BLaER1 treated with 17β-estradiol and CSF1 and Interleukin-3, amounts not matched to agents 10 nM and 100 nM (cell line): ENCODE data around the gene DPF3.

Experiments used
- H3K27ac ChIP-seq, 11 experiments: shearing (Covaris generic); formaldehyde crosslinking; 2 replicates each; pipeline ENCODE4 v1.8.1; 2022
- H3K27me3 ChIP-seq, 11 experiments: shearing (Covaris generic); formaldehyde crosslinking; 2 replicates each; pipeline ENCODE4 v1.8.1; 2022
- H3K36me3 ChIP-seq, 11 experiments: shearing (Covaris generic); formaldehyde crosslinking; 2 replicates each; pipeline ENCODE4 v1.8.1; 2022
- H3K4me1 ChIP-seq, 10 experiments: shearing (Covaris generic); formaldehyde crosslinking; 2 replicates each; pipeline ENCODE4 v1.8.1; 2022
- H3K4me2 ChIP-seq, 11 experiments: shearing (Covaris generic); formaldehyde crosslinking; 2 replicates each; pipeline ENCODE4 v1.8.1; 2022
- H3K4me3 ChIP-seq, 10 experiments: shearing (Covaris generic); formaldehyde crosslinking; 2 replicates each; pipeline ENCODE4 v1.8.1; 2022
- H3K9ac ChIP-seq, 11 experiments: shearing (Covaris generic); formaldehyde crosslinking; 2 replicates each; pipeline ENCODE4 v1.8.1; 2022
- H3K9me3 ChIP-seq, 11 experiments: shearing (Covaris generic); formaldehyde crosslinking; replicated peaks in 1 of 11; 2 replicates each; pipeline ENCODE4 v1.8.1; 2022
- H4K20me1 ChIP-seq, 11 experiments: shearing (Covaris generic); formaldehyde crosslinking; 2 replicates each; pipeline ENCODE4 v1.8.1; 2022
- Cebpa-rat ChIP-seq, 11 experiments: shearing (Covaris generic); IDR thresholded peaks; 2 replicates each; pipeline ENCODE4 v1.8.1; 2022

Gene DPF3

GRCh38 chr14:72788972-72789728, 104.8 kb downstream of the DPF3 start:
- H3K9me3 ChIP-seq, result no peaks in the 10 kb centered on the region
- H3K4me2 ChIP-seq, result peak overlapping the region in 8 of 11 experiments; percentile 41 to 66 (median 48); a peak in 13 of 22 replicates
- no peak overlapping the region for H3K4me3 ChIP-seq
- H3K36me3 ChIP-seq, result no peaks in the 10 kb centered on the region
- H3K9ac ChIP-seq, result no peak overlapping the region
- TF ChIP-seq Cebpa-rat (IDR thresholded peaks at IDR 0.05), result no peak
- H3K27ac ChIP-seq, result no peak overlapping the region
- H3K4me1 ChIP-seq, result peaks cover 12 to 31% (median 25%) of the 10 kb centered on the region in 10 experiments
- H3K27me3 ChIP-seq, result no peaks in the 10 kb centered on the region
- no peaks in the 10 kb centered on the region; a peak in 1 of 22 replicates for H4K20me1 ChIP-seq

GRCh38 chr14:72788255-72788654, 105.6 kb downstream of the DPF3 start:
- no peak overlapping the region for H3K4me3 ChIP-seq
- H4K20me1 ChIP-seq, result no peaks in the 10 kb centered on the region; a peak in 1 of 22 replicates
- no peak for TF ChIP-seq Cebpa-rat (IDR thresholded peaks at IDR 0.05)
- H3K9me3 ChIP-seq, result no peaks in the 10 kb centered on the region
- no peaks in the 10 kb centered on the region for H3K36me3 ChIP-seq
- H3K9ac ChIP-seq, result no peak overlapping the region
- peak overlapping the region; percentile 41 to 66 (median 49) for H3K4me2 ChIP-seq
- peaks cover 12 to 31% (median 25%) of the 10 kb centered on the region in 10 experiments for H3K4me1 ChIP-seq
- H3K27ac ChIP-seq, result no peak overlapping the region
- H3K27me3 ChIP-seq, result no peaks in the 10 kb centered on the region

- no peaks in the 10 kb centered on the region for H3K27me3 ChIP-seq
- no peaks in the 10 kb centered on the region for H3K9me3 ChIP-seq
- H3K36me3 ChIP-seq, result no peaks in the 10 kb centered on the region
- no peak overlapping the region for H3K9ac ChIP-seq
- TF ChIP-seq Cebpa-rat (IDR thresholded peaks at IDR 0.05), result no peak
- peaks cover 12 to 31% (median 25%) of the 10 kb centered on the region in 10 experiments for H3K4me1 ChIP-seq
- H3K4me3 ChIP-seq, result no peak overlapping the region
- peak overlapping the region; percentile 41 to 66 (median 49); a peak in 21 of 22 replicates for H3K4me2 ChIP-seq
- H3K27ac ChIP-seq, result no peak overlapping the region
- H4K20me1 ChIP-seq, result no peaks in the 10 kb centered on the region; a peak in 1 of 22 replicates
Observed at GRCh38 chr14:72787841-72788240, 106.1 kb downstream of the DPF3 start.

- no peak for TF ChIP-seq Cebpa-rat (IDR thresholded peaks at IDR 0.05)
- no peaks in the 10 kb centered on the region; a peak in 1 of 22 replicates for H4K20me1 ChIP-seq
Observed at GRCh38 chr14:72786378-72787350, 107.2 kb downstream of the DPF3 start.

GRCh38 chr14:72783741-72784140, 110.2 kb downstream of the DPF3 start:
- no peak for TF ChIP-seq Cebpa-rat (IDR thresholded peaks at IDR 0.05)
- no peaks in the 10 kb centered on the region for H3K9me3 ChIP-seq
- H3K4me3 ChIP-seq, result no peak overlapping the region
- no peaks in the 10 kb centered on the region for H3K27me3 ChIP-seq
- no peak overlapping the region for H3K9ac ChIP-seq
- no peaks in the 10 kb centered on the region; a peak in 1 of 22 replicates for H4K20me1 ChIP-seq
- peaks cover 10 to 13% (median 11%) of the 10 kb centered on the region in 10 experiments for H3K4me1 ChIP-seq
- no peak overlapping the region for H3K27ac ChIP-seq
- H3K4me2 ChIP-seq, result no peak overlapping the region
- H3K36me3 ChIP-seq, result no peaks in the 10 kb centered on the region

More at GRCh38 chr14:72786378-72787350, 107.2 kb downstream of the DPF3 start:
- Histone ChIP-seq H3K4me1 (peaks cover 12 to 31% (median 25%) of the 10 kb centered on the region in 10 experiments), H3K4me3 (no peak overlapping the region), H3K4me2 (no peak overlapping the region), H3K27me3 (no peaks in the 10 kb centered on the region), H3K9me3 (no peaks in the 10 kb centered on the region), H3K36me3 (no peaks in the 10 kb centered on the region), H3K27ac (no peak overlapping the region), H3K9ac (no peak overlapping the region)

- Histone ChIP-seq H3K27me3 (no peaks in the 10 kb centered on the region), H3K4me3 (no peak overlapping the region), H3K4me1 (peaks cover 1 to 3% (median 2%) of the 10 kb centered on the region in 10 experiments; a peak in 17 of 20 replicates), H3K4me2 (no peak overlapping the region), H3K9me3 (peaks cover 3 to 5% (median 5%) of the 10 kb centered on the region in 11 experiments; a peak in 16 of 22 replicates), H3K27ac (no peak overlapping the region), H3K36me3 (no peaks in the 10 kb centered on the region), H3K9ac (no peak overlapping the region), H4K20me1 (no peaks in the 10 kb centered on the region; a peak in 1 of 22 replicates)
- TF ChIP-seq Cebpa-rat (IDR thresholded peaks at IDR 0.05), result no peak
Observed at GRCh38 chr14:72782817-72783216, 111.1 kb downstream of the DPF3 start.

- H3K27ac ChIP-seq, result no peak overlapping the region
- no peak overlapping the region for H3K4me3 ChIP-seq
- no peaks in the 10 kb centered on the region for H3K27me3 ChIP-seq
- no peak for TF ChIP-seq Cebpa-rat (IDR thresholded peaks at IDR 0.05)
- no peaks in the 10 kb centered on the region for H4K20me1 ChIP-seq
- H3K9ac ChIP-seq, result no peak overlapping the region
- H3K36me3 ChIP-seq, result no peaks in the 10 kb centered on the region
- H3K9me3 ChIP-seq, result peaks cover 7 to 12% (median 10%) of the 10 kb centered on the region in 11 experiments; a peak in 17 of 22 replicates
- peaks cover 3 to 5% (median 4%) of the 10 kb centered on the region in 10 experiments; a peak in 15 of 20 replicates for H3K4me1 ChIP-seq
- no peak overlapping the region for H3K4me2 ChIP-seq
Observed at GRCh38 chr14:72781561-72782508, 112.1 kb downstream of the DPF3 start.

GRCh38 chr14:72780751-72781150, 113.2 kb downstream of the DPF3 start:
- no peak overlapping the region for H3K4me3 ChIP-seq
- TF ChIP-seq Cebpa-rat (IDR thresholded peaks at IDR 0.05), result no peak
- no peaks in the 10 kb centered on the region for H4K20me1 ChIP-seq
- peaks cover 7 to 12% (median 10%) of the 10 kb centered on the region in 11 experiments; a peak in 17 of 22 replicates for H3K9me3 ChIP-seq
- no peak overlapping the region for H3K27ac ChIP-seq
- no peaks in the 10 kb centered on the region for H3K27me3 ChIP-seq
- no peak overlapping the region for H3K9ac ChIP-seq
- peaks cover 5 to 13% (median 11%) of the 10 kb centered on the region in 10 experiments; a peak in 15 of 20 replicates for H3K4me1 ChIP-seq
- H3K4me2 ChIP-seq, result no peak overlapping the region
- H3K36me3 ChIP-seq, result no peaks in the 10 kb centered on the region
